ENCODE measurements around the gene TNMD. TPM values are rescaled to one million over a fixed set of nuclear protein-coding genes. Genes with fewer than 3 reads are reported as not detected.
A peak's percentile ranks its signal among the peaks of the same experiment; 100 is the strongest.

Gene TNMD
- total RNA-seq, 4 donors from 2014 or later = 0.68 to 1.1 TPM; not detected in 2

- in situ Hi-C loops (cut with MboI; ENCODE audit: low pct_ligation_motif_present in 1 of 4, low pct_unique_long_range_greater_than_20kb in 1 of 4, low sequenced_read_pairs in 3 of 4) (no loop called here), intact Hi-C loops (cut with DNase I; ENCODE audit: low total_unique reads) (no loop called here)
- H3K4me1 ChIP-seq = peaks cover 0 to 38% (median 11%) of the 10 kb centered on the region in 4 donors
- no peak for DNase-seq
- H3K4me3 ChIP-seq = no peak overlapping the region
- peak overlapping the region; percentile 79 to 84 (median 82) for H3K27ac ChIP-seq
- H3K9me3 ChIP-seq = no peaks in the 10 kb centered on the region
- 19% methylated on average over 1 of the region's 1 CpG; no CpG with 5 or more reads in 1 of the 2 donors for WGBS, 2 donors (ENCODE audit: low coverage in 1 of 2)
- no peaks in the 10 kb centered on the region for H3K36me3 ChIP-seq
- TF ChIP-seq POLR2A (IDR thresholded peaks at IDR 0.05) (no peak), EP300 (IDR thresholded peaks at IDR 0.05; ENCODE audit: low read depth) (no peak), CTCF (IDR thresholded peaks at IDR 0.05) (no peak), POLR2AphosphoS5 (IDR thresholded peaks at IDR 0.05) (no peak)
- H3K27me3 ChIP-seq = no peaks in the 10 kb centered on the region
Observed at GRCh38 chrX:100647095-100647494, 62.4 kb downstream of the TNMD start.

- intact Hi-C loops (cut with DNase I; ENCODE audit: low total_unique reads) = no loop called here
- Histone ChIP-seq H3K9me3 (no peaks in the 10 kb centered on the region), H3K36me3 (no peaks in the 10 kb centered on the region), H3K4me3 (no peak overlapping the region), H3K27ac (peak overlapping the region; percentile 79 to 84 (median 82)), H3K4me1 (peaks cover 0 to 38% (median 11%) of the 10 kb centered on the region in 4 donors), H3K27me3 (no peaks in the 10 kb centered on the region)
- in situ Hi-C loops (cut with MboI; ENCODE audit: low pct_ligation_motif_present in 1 of 4, low pct_unique_long_range_greater_than_20kb in 1 of 4, low sequenced_read_pairs in 3 of 4) = no loop called here
- TF ChIP-seq CTCF (IDR thresholded peaks at IDR 0.05) = no peak
- no peak for TF ChIP-seq POLR2AphosphoS5 (IDR thresholded peaks at IDR 0.05)
- TF ChIP-seq POLR2A (IDR thresholded peaks at IDR 0.05) = no peak
- 33% methylated on average over 2 of the region's 2 CpGs; no CpG with 5 or more reads in 1 of the 2 donors for WGBS, 2 donors (ENCODE audit: low coverage in 1 of 2)
- DNase-seq = no peak
Observed at GRCh38 chrX:100647739-100648138, 63.0 kb downstream of the TNMD start.

DNA sequence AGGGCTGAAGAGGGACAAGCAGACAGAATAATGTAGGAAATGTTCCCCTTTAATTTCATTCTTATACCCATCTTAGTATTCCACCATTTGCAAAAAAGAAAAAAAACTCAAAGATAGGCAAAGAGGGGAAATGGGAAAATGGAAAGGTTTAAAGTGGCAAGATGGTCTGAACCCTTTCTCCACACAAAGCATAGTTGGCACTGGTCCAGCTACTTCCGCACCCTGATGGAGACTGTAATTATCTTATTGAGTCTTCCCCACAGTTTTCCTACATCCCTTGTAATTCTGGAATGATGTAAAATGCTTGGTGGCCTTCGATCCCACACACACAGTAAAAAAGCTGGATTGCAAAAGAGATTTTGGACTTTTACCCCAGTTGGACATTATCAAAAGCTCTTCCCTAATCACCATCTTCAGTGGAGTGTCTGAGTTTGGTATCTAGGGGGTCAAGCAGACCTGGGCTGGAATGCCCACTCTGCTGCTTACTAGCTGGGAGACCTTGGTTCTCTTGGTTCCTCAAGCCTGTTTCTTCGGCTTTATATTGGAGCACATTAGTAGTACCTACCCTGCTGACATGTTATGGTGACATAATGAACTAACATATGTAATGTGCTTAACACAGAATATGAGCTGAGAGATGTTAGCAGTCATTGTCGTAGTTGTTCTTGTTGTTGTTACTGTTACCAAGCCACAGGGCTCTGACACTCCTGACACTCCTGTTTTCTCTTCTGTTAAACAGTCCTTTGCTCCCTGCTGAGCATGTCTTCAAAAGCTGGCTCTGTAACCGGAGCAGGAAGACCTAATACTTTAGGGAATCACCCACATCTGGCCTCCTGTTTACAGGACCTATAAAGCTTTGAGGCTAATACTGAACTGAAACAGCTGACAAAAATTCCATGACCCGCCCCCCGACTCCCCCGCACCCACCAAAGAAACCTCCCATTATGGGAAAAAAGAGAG lies 64.0 kb downstream of the TNMD start:
- in situ Hi-C loops (cut with MboI; ENCODE audit: low pct_ligation_motif_present in 1 of 4, low pct_unique_long_range_greater_than_20kb in 1 of 4, low sequenced_read_pairs in 3 of 4) (no loop called here), intact Hi-C loops (cut with DNase I; ENCODE audit: low total_unique reads) (no loop called here)
- peaks cover 0 to 38% (median 11%) of the 10 kb centered on the region in 4 donors for H3K4me1 ChIP-seq
- WGBS, 2 donors (ENCODE audit: low coverage in 1 of 2) = 53 to 64% methylated on average over 5 to 8 of the region's 8 CpGs
- no peaks in the 10 kb centered on the region for H3K9me3 ChIP-seq
- H3K27ac ChIP-seq = peak overlapping the region; percentile 79 to 84 (median 82)
- peak; percentile 20 for DNase-seq
- H3K4me3 ChIP-seq = no peak overlapping the region
- TF ChIP-seq POLR2A (IDR thresholded peaks at IDR 0.05) = no peak
- no peak for TF ChIP-seq CTCF (IDR thresholded peaks at IDR 0.05)
- TF ChIP-seq POLR2AphosphoS5 (IDR thresholded peaks at IDR 0.05) = no peak
- TF ChIP-seq EP300 (IDR thresholded peaks at IDR 0.05; ENCODE audit: low read depth) = no peak
- no peaks in the 10 kb centered on the region for H3K36me3 ChIP-seq
- H3K27me3 ChIP-seq = no peaks in the 10 kb centered on the region

Other genes with a start within 250 kb of the TNMD start
- 1 to 10 TPM in 1 of 4 donors, under 1 TPM in 3; 0.37 to 1.4 (median 0.60) TPM for gene PCDH19, start 174.7 kb upstream of the TNMD start, total RNA-seq
- 100 to 1,000 TPM in 2 of 4 donors, 10 to 100 TPM in 2; 16.7 to 114 (median 70.3) TPM for gene TSPAN6, start 51.9 kb downstream of the TNMD start, total RNA-seq
- 10 to 100 TPM in 2 of 4 donors, 1 to 10 TPM in 2; 9.3 to 72.2 (median 13.1) TPM for gene SRPX2, start 59.3 kb downstream of the TNMD start, total RNA-seq
- 10 to 100 TPM; 39.0 to 49.7 (median 43.1) TPM for gene SYTL4, start 147.2 kb downstream of the TNMD start, total RNA-seq
- gene CSTF2, start 235.5 kb downstream of the TNMD start, total RNA-seq = 10 to 100 TPM; 15.3 to 26.5 (median 18.0) TPM